Chondrocyte (in vitro differentiated cells): Measurements from ENCODE around the gene LIMCH1. TPM values are rescaled to one million over a fixed set of nuclear protein-coding genes. Genes with fewer than 3 reads are reported as not detected.

Experiments used
- DNase-seq: peaks from one replicate; pipeline ENCODE4 v3.0.0; 2021; ENCODE audit warnings: mixed read lengths, low spot score
- H3K27ac Mint-ChIP-seq: one replicate; pipeline ENCODE4 v1.8.0; 2021; ENCODE audit warnings: mild to moderate bottlenecking, moderate library complexity, mixed read lengths; ENCODE audit not compliant: unreplicated experiment
- H3K27me3 Mint-ChIP-seq: 2 replicates; pipeline ENCODE4 v1.8.0; 2021; ENCODE audit warnings: low read depth, mixed read lengths
- H3K36me3 Mint-ChIP-seq: 2 replicates; pipeline ENCODE4 v1.8.0; 2021; ENCODE audit warnings: low read depth, mixed read lengths
- H3K4me1 Mint-ChIP-seq: 2 replicates; pipeline ENCODE4 v1.8.0; 2021; ENCODE audit warnings: low read depth, mild to moderate bottlenecking, mixed read lengths
- H3K4me3 Mint-ChIP-seq: one replicate; pipeline ENCODE4 v1.8.0; 2021; ENCODE audit warnings: mild to moderate bottlenecking, moderate library complexity, mixed read lengths; ENCODE audit not compliant: unreplicated experiment
- H3K9me3 Mint-ChIP-seq: 2 replicates; pipeline ENCODE4 v1.8.0; 2021; ENCODE audit warnings: low read depth, mixed read lengths
- total RNA-seq: library from RNA; stranded (reverse); gene quantifications from 3 replicates; pipeline ENCODE4 v1.2.1, GENCODE V29; 2021
- TF ChIP-seq, protein P1 (sequence below): fragments of 200-600 bp; sonication (generic); IDR thresholded peaks from 2 replicates; pipeline ENCODE4 v1.5.0; 2021; ENCODE audit warnings: antibody characterized with exemption, mild to moderate bottlenecking, moderate library complexity

LIMCH1 gene
- total RNA-seq, 1 donor from 2014 or later, result 9.8 TPM

DNA sequence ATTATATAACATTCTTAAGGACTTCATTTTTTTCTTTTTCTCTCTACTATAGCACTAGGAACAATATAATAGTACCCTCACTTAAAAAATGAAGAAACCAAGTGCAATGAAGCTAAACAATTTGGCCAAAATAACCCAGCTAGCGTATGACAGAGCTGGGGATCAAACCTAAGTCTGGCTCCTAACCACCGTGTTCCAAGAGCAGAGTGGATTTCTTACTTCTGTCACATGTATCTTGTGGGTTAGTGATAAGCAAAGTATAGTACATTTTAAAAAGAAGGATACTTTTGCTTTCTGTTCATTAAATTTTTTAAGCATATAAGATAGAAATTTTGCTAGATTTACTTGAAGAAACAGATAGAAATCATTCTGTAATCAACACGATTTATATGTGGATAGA, 11.5 kb downstream of the LIMCH1 start:
- TF ChIP-seq, protein P1, sequence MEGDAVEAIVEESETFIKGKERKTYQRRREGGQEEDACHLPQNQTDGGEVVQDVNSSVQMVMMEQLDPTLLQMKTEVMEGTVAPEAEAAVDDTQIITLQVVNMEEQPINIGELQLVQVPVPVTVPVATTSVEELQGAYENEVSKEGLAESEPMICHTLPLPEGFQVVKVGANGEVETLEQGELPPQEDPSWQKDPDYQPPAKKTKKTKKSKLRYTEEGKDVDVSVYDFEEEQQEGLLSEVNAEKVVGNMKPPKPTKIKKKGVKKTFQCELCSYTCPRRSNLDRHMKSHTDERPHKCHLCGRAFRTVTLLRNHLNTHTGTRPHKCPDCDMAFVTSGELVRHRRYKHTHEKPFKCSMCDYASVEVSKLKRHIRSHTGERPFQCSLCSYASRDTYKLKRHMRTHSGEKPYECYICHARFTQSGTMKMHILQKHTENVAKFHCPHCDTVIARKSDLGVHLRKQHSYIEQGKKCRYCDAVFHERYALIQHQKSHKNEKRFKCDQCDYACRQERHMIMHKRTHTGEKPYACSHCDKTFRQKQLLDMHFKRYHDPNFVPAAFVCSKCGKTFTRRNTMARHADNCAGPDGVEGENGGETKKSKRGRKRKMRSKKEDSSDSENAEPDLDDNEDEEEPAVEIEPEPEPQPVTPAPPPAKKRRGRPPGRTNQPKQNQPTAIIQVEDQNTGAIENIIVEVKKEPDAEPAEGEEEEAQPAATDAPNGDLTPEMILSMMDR, result no peak
- Mint-ChIP-seq H3K9me3 (no peaks in the 10 kb centered on the region), H3K4me3 (no peak overlapping the region), H3K4me1 (no peaks in the 10 kb centered on the region), H3K27ac (no peak overlapping the region), H3K36me3 (no peaks in the 10 kb centered on the region), H3K27me3 (peaks cover 17% of the 10 kb centered on the region)
- DNase-seq, result no peak

GRCh38 chr4:41550308-41550707, 12.4 kb downstream of the LIMCH1 start:
- H3K9me3 Mint-ChIP-seq, result no peaks in the 10 kb centered on the region
- peaks cover 11% of the 10 kb centered on the region for H3K27me3 Mint-ChIP-seq
- TF ChIP-seq, protein P1, result no peak
- H3K4me1 Mint-ChIP-seq, result no peaks in the 10 kb centered on the region
- no peaks in the 10 kb centered on the region for H3K36me3 Mint-ChIP-seq
- no peak overlapping the region for H3K4me3 Mint-ChIP-seq
- DNase-seq, result no peak
- H3K27ac Mint-ChIP-seq, result no peak overlapping the region

GRCh38 chr4:41551536-41551935, 13.6 kb downstream of the LIMCH1 start:
- DNase-seq, result no peak
- Mint-ChIP-seq H3K27me3 (peaks cover 12% of the 10 kb centered on the region), H3K36me3 (no peaks in the 10 kb centered on the region), H3K4me1 (no peaks in the 10 kb centered on the region), H3K9me3 (no peaks in the 10 kb centered on the region), H3K27ac (no peak overlapping the region), H3K4me3 (no peak overlapping the region)
- TF ChIP-seq, protein P1, result no peak

DNA sequence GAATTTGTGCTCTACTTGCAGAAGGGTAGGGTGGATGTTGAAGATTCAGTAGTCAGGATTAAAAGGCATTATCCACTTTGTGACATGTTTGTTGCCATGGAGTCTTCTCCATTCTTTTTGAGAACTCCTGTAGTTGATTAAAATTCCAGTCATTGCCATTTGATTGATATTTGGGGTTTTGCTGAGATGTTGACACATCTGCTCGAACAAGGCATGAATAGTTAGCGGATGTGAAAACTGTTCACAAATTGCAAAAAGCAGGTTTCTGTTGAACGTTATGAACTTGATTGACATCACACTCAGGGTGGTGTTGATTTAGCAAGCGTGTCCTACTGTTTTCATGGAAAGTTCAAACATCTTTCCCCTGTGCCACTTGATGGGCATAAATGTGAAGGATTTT, 16.9 kb downstream of the LIMCH1 start:
- Mint-ChIP-seq H3K4me1 (no peaks in the 10 kb centered on the region), H3K9me3 (no peaks in the 10 kb centered on the region), H3K27ac (no peak overlapping the region), H3K27me3 (peaks cover 37% of the 10 kb centered on the region), H3K4me3 (no peak overlapping the region), H3K36me3 (peaks cover 2% of the 10 kb centered on the region)
- TF ChIP-seq, protein P1, result no peak
- DNase-seq, result no peak

DNA sequence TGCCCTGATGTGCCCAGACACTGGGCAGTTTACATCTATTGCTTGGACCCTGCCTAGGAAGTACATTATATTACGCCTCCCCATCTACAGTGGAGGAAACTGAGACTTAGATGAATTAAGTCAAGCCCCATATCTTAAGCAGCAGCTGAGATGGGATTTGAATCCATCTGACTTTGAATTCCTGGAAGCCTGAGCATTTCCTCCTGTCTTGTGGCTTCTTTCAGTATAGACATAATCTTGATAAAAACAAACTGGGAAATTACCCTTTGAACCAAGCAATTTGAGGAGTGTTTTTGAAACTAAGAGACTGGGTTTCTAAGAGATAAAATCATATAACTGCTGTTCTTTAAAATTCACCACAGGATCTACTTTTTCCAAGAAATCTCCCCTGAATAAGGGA, 18.6 kb downstream of the LIMCH1 start:
- Mint-ChIP-seq H3K36me3 (peaks cover 2% of the 10 kb centered on the region), H3K27ac (no peak overlapping the region), H3K4me3 (no peak overlapping the region), H3K4me1 (no peaks in the 10 kb centered on the region), H3K9me3 (no peaks in the 10 kb centered on the region), H3K27me3 (peaks cover 40% of the 10 kb centered on the region)
- no peak for DNase-seq
- TF ChIP-seq, protein P1, result no peak
